GM23248 (cell line): ENCODE measurements around the gene NECTIN4.

Experiments
- EZH2 ChIP-seq: fragments of 200-600 bp; sonication (generic); IDR thresholded peaks from 2 replicates; pipeline ENCODE4 v1.6.1; 2018; ENCODE audit warnings: antibody characterized with exemption, mild to moderate bottlenecking; ENCODE audit not compliant: insufficient read depth, poor library complexity, severe bottlenecking
- EZH2phosphoT487 ChIP-seq: fragments of 200-600 bp; sonication (generic); IDR thresholded peaks from 2 replicates; pipeline ENCODE4 v1.6.1; 2018; ENCODE audit warnings: antibody characterized with exemption, moderate library complexity, mild to moderate bottlenecking, low read depth; ENCODE audit not compliant: insufficient read depth

DNA sequence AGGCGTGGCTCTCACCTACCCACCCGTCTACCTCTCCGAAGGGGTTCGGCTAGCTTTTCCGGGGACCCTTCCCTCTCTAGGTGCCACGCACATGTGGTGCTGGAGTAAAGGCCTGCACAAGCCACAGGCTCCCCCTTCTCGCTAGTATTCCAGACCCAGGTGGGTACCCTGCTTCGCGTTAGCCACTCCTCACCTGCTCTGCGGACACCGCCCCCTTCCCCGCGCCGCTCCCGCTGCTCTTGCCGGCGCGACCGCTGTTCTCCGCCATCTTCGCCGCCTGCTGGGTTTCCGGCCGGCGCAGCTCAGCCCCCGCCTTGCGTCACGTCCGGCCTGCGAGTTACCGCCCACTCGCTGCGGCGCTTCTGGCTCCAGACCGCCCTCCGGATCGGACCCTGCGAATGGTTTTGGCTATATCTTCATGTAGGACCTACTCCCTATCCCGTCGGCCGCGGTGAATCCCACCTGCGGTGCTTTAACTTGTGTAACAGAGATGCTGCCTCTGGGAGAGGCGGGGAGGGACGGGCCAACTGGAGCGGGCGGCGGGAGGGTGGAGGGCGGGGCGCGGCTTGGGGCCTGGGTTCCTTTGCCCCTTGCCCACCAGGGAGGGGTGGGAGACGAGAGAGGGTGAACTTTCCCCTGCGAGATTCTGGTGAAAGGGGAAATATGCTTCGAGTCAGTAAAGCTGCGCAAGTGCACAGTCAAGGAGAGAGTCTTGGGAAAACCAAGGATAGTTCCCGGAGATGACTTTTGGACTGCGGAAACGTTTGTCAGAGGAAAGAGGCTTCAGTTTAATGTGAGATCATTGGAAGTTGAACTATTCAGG is 28.6 kb upstream of the NECTIN4 start, which contains the start of the genes NIT1 and PFDN2:
- TF ChIP-seq EZH2: no peak
- TF ChIP-seq EZH2phosphoT487: no peak
